HG02642 (cell line): ENCODE results near the gene GNAQ.
A peak's percentile ranks its signal among the peaks of the same experiment; 100 is the strongest.

ENCODE experiments used
- ATAC-seq: cut with Tn5 transposase; IDR thresholded peaks from one replicate; pipeline ENCODE4 v1.9.1; 2021; ENCODE audit warnings: mild to moderate bottlenecking; ENCODE audit not compliant: unreplicated experiment, poor library complexity

GNAQ gene

GRCh38 chr9:77951369-77951768, 80.2 kb downstream of the GNAQ start:
- no peak for ATAC-seq

- ATAC-seq, result no peak
Measured at GRCh38 chr9:77949751-77950436, 81.7 kb downstream of the GNAQ start.

- no peak for ATAC-seq
Measured at GRCh38 chr9:77947651-77948050, 84.0 kb downstream of the GNAQ start.

- ATAC-seq, result no peak
Measured at GRCh38 chr9:77946969-77947620, 84.5 kb downstream of the GNAQ start.

GRCh38 chr9:77946296-77946695, 85.3 kb downstream of the GNAQ start:
- no peak for ATAC-seq

GRCh38 chr9:77945798-77946197, 85.8 kb downstream of the GNAQ start:
- ATAC-seq, result no peak

GRCh38 chr9:77944556-77945243, 86.9 kb downstream of the GNAQ start:
- no peak for ATAC-seq

GRCh38 chr9:77943057-77943456, 88.6 kb downstream of the GNAQ start:
- no peak for ATAC-seq

GRCh38 chr9:77939149-77939668, 92.4 kb downstream of the GNAQ start:
- ATAC-seq, result no peak

- ATAC-seq, result no peak
Measured at GRCh38 chr9:77938163-77938562, 93.4 kb downstream of the GNAQ start.

- no peak for ATAC-seq
Measured at GRCh38 chr9:77935974-77936373, 95.6 kb downstream of the GNAQ start.

GRCh38 chr9:77935211-77935610, 96.4 kb downstream of the GNAQ start:
- no peak for ATAC-seq

GRCh38 chr9:77933976-77934375, 97.6 kb downstream of the GNAQ start:
- no peak for ATAC-seq

- no peak for ATAC-seq
Measured at GRCh38 chr9:77933019-77933418, 98.6 kb downstream of the GNAQ start.

GRCh38 chr9:77929942-77930341, 101.7 kb downstream of the GNAQ start:
- ATAC-seq, result no peak

- ATAC-seq, result no peak
Measured at GRCh38 chr9:77927265-77927664, 104.3 kb downstream of the GNAQ start.

- no peak for ATAC-seq
Measured at GRCh38 chr9:77926371-77926878, 105.2 kb downstream of the GNAQ start.

GRCh38 chr9:77922591-77922990, 109.0 kb downstream of the GNAQ start:
- no peak for ATAC-seq

GRCh38 chr9:77917800-77918199, 113.8 kb downstream of the GNAQ start:
- no peak for ATAC-seq

GRCh38 chr9:77916820-77917219, 114.8 kb downstream of the GNAQ start:
- no peak for ATAC-seq

GRCh38 chr9:77916410-77916819, 115.2 kb downstream of the GNAQ start:
- peak; percentile 52 for ATAC-seq
